Kidney epithelial cell (primary cell): ENCODE results near the gene ZEB2. TPM values are rescaled to one million over a fixed set of nuclear protein-coding genes. Genes with fewer than 3 reads are reported as not detected.

ENCODE experiments used
- DNase-seq: peaks from one replicate; pipeline ENCODE4 v3.0.0-alpha.2; 2010; ENCODE audit warnings: low read depth
- H3K27me3 ChIP-seq: 2 replicates; pipeline ENCODE4 v1.6.0; 2011; ENCODE audit warnings: low read length; ENCODE audit not compliant: control insufficient read depth, insufficient read depth
- H3K36me3 ChIP-seq: 2 replicates; pipeline ENCODE4 v1.5.1; 2011; ENCODE audit warnings: low read length; ENCODE audit not compliant: control insufficient read depth, insufficient read depth
- H3K4me3 ChIP-seq: 2 replicates; pipeline ENCODE4 v1.5.1; 2011; ENCODE audit warnings: low read depth, mild to moderate bottlenecking, control low read depth, low read length
- total RNA-seq: library from RNA; depleted of rRNA; stranded (reverse); fragments of >200 nt; gene quantifications from 2 replicates; pipeline ENCODE4 v1.2.3, GENCODE V29; 2015
- TF ChIP-seq, protein P1 (sequence below): IDR thresholded peaks from 2 replicates; pipeline ENCODE4 v1.5.1; 2011; ENCODE audit warnings: mild to moderate bottlenecking, moderate library complexity, low read length, control low read depth, inconsistent platforms; ENCODE audit not compliant: insufficient read depth, poor library complexity, severe bottlenecking

ZEB2 gene
- total RNA-seq, 1 donor from 2014 or later, result 14.7 TPM

DNA sequence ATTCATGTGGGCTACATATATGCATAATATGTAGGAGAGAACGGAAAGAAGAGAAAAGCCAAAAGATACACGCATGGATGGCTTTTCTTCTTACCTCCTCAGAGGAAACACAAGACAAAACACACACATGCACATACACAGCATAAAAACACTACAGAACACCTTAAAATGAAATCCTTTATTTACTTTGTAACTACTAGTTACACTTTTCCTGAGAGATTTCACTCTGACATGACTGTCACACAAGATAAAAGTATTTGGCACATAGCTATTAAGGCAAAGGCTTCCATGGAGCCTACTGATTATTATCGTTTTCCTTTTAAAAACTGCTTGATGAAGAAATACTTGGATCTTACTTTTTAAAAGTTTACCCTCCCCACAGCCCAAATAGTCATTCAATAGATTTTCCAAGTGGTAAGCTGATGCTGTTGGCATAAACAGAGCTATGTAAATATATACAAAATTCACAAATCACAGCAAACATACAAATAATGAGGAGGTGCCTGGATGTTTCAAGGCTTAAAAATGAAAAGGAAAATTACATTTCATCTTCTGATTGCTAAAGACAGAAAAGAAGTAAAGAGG lies 8.6 kb downstream of the ZEB2 start:
- TF ChIP-seq, protein P1, sequence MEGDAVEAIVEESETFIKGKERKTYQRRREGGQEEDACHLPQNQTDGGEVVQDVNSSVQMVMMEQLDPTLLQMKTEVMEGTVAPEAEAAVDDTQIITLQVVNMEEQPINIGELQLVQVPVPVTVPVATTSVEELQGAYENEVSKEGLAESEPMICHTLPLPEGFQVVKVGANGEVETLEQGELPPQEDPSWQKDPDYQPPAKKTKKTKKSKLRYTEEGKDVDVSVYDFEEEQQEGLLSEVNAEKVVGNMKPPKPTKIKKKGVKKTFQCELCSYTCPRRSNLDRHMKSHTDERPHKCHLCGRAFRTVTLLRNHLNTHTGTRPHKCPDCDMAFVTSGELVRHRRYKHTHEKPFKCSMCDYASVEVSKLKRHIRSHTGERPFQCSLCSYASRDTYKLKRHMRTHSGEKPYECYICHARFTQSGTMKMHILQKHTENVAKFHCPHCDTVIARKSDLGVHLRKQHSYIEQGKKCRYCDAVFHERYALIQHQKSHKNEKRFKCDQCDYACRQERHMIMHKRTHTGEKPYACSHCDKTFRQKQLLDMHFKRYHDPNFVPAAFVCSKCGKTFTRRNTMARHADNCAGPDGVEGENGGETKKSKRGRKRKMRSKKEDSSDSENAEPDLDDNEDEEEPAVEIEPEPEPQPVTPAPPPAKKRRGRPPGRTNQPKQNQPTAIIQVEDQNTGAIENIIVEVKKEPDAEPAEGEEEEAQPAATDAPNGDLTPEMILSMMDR, result no peak
- Histone ChIP-seq H3K36me3 (no peaks in the 10 kb centered on the region), H3K4me3 (no peak overlapping the region), H3K27me3 (no peaks in the 10 kb centered on the region)
- no peak for DNase-seq

DNA sequence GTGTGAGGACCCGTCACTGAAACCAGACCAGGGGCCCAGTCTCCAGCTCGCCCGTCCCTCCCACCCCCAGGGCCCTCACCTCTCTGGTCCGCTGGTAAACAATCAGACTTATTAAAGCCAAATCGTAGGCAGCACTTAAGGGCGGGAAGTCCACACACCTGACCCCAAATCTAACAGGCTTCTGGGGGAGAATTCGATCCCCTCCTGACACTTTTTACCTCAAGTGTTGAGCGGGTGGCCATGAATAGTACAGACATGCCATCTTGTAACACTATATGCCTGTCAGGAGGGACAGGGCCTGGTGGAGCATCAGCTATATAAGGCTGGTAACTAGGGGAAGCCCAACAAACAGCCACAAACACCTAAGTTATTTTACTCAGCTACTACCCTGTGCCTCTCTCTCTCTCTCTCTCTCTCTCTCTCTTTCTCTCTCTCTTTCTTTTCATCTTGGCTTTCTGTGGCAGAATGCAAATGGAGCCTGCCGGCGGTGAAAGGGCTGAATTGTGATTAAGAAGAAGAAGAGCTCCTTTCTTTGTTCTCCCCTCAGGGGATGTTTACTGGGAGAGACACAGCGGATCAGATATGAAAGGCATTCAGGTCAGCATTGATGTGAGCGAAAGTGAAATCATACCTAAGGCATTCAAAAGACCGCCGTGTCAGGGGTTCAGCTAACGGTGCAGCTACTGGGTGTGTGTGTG lies 9.5 kb downstream of the ZEB2 start:
- TF ChIP-seq, protein P1, result no peak
- Histone ChIP-seq H3K36me3 (no peaks in the 10 kb centered on the region), H3K4me3 (no peak overlapping the region), H3K27me3 (no peaks in the 10 kb centered on the region)
- no peak for DNase-seq

GRCh38 chr2:144509879-144510221 lies 10.1 kb downstream of the ZEB2 start:
- no peaks in the 10 kb centered on the region for H3K27me3 ChIP-seq
- TF ChIP-seq, protein P1, result no peak

GRCh38 chr2:144509001-144509878 lies 10.7 kb downstream of the ZEB2 start:
- TF ChIP-seq, protein P1, result no peak
- Histone ChIP-seq H3K36me3 (no peaks in the 10 kb centered on the region), H3K4me3 (no peak overlapping the region), H3K27me3 (no peaks in the 10 kb centered on the region)
- no peak for DNase-seq

More at GRCh38 chr2:144509879-144510221, 10.1 kb downstream of the ZEB2 start:
- Histone ChIP-seq H3K4me3 (no peak overlapping the region), H3K36me3 (no peaks in the 10 kb centered on the region)
- no peak for DNase-seq

DNA sequence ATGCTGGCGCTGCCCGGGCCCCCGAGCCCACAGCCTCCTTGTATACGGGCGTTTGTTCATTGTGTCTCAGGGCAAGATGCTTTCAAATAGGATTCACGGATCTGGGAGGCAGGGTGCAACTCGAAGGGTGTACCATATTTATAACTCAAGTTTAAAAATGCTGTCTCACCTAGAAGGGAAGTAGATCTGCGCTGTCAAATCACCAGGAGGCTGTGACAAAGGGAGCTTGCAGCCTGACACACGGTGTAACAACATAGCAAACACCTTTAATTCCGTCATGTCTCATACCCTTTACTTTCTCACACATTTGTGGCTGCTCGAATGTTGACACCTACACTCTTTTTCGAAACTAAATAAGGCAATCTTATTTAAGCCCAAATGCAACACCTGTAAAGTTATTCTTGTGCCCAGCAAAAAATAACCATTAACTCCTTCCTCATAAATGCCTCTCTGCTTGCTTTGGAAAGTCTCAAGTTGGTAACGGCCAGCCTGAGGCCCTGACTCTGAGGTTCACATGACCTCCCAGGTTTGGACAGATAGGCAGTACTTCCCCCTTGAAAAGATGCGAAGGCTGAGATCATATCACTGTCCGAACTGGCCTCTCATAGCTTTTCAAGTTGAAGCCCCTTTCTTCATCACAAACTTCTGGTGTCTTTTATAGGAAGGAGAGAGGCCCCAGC lies 11.6 kb downstream of the ZEB2 start:
- no peak overlapping the region for H3K4me3 ChIP-seq

More for the DNA sequence above, 11.6 kb downstream of the ZEB2 start:
- no peak for DNase-seq
- no peaks in the 10 kb centered on the region for H3K36me3 ChIP-seq
- no peaks in the 10 kb centered on the region for H3K27me3 ChIP-seq
- TF ChIP-seq, protein P1, result no peak
